ENCODE data around the gene DUOX2.

Gene DUOX2
- 0 to 0.16 (median 0) reads per million in 3 experiments for total RNA-seq

GRCh38 chr15:45114076-45114750, at the start of gene DUOX2, which contains the start of gene DUOXA2:
TSS of gene DUOX2 (minus strand) at chr15:45114172. CDS start at chr15:45113411, 761 bp downstream.
TSS of gene DUOXA2 (plus strand) at chr15:45114326. CDS start at chr15:45114606, 280 bp downstream.
- no peak for DNase-seq

GRCh38 chr15:45163508-45163856, 49.5 kb upstream of the DUOX2 start:
- DNase-seq, result no peak

- DNase-seq, result peak; percentile 36
Observed at GRCh38 chr15:45162771-45163507, 49.0 kb upstream of the DUOX2 start.

DNA sequence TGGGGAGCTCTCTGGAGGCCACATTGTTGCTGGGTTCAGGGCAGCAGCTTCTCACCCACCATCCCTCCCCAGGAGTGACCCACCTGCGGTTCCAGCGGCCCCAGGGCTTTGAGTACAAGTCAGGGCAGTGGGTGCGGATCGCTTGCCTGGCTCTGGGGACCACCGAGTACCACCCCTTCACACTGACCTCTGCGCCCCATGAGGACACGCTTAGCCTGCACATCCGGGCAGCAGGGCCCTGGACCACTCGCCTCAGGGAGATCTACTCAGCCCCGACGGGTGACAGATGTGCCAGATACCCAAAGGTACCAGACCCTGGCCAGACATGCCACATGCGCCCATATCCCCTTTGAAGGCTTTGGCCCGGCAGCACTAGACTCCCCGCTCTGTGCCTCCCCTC, 47.7 kb upstream of the DUOX2 start:
- no peak for DNase-seq

DNA sequence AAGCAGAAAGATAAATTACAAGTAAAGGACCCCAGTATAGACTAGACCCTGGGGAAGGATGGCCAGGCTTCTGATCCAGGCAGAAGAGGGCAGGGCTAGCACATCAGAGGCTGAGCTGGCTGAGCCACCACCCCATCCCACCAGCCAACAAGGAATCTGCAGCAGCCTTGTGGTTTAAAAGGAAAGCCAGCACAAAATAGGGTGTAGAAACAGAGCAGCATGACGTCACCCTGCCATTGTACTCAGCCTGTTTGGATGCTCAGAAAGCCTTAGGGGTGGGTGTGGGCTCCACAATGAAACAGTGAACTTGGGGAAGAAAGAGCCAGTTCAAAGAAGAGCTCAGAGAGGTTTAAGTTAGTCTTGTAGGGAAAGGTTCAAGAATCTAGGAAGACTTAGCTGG, 44.0 kb upstream of the DUOX2 start:
- no peak for DNase-seq

GRCh38 chr15:45156744-45157455, 42.9 kb upstream of the DUOX2 start:
- no peak for DNase-seq

- no peak for DNase-seq
Observed at GRCh38 chr15:45155739-45156138, 41.8 kb upstream of the DUOX2 start.

- DNase-seq, result no peak
Observed at GRCh38 chr15:45151998-45152828, 38.2 kb upstream of the DUOX2 start.

GRCh38 chr15:45150997-45151396, 37.0 kb upstream of the DUOX2 start:
- no peak for DNase-seq

DNA sequence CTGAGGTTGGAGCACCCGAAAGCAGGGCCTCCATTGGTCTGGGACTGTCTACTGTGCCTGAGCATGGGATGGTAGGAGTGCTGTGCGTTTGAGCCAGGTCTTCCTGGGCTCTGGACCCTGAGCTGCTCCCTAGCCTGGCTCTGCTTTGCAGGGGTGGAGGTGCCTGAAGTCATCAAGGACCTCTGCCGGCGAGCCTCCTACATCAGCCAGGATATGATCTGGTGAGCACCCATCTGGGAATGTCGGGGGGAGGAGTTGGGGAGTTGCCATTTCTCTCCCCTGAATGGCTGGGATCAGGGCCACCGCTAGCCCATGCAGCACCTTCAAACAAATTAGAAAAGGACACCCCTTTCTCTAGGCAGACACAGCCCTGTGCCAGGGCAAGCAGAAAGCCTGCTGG, 36.5 kb upstream of the DUOX2 start:
- DNase-seq, result no peak

GRCh38 chr15:45149060-45149459, 35.1 kb upstream of the DUOX2 start:
- DNase-seq, result no peak

DNA sequence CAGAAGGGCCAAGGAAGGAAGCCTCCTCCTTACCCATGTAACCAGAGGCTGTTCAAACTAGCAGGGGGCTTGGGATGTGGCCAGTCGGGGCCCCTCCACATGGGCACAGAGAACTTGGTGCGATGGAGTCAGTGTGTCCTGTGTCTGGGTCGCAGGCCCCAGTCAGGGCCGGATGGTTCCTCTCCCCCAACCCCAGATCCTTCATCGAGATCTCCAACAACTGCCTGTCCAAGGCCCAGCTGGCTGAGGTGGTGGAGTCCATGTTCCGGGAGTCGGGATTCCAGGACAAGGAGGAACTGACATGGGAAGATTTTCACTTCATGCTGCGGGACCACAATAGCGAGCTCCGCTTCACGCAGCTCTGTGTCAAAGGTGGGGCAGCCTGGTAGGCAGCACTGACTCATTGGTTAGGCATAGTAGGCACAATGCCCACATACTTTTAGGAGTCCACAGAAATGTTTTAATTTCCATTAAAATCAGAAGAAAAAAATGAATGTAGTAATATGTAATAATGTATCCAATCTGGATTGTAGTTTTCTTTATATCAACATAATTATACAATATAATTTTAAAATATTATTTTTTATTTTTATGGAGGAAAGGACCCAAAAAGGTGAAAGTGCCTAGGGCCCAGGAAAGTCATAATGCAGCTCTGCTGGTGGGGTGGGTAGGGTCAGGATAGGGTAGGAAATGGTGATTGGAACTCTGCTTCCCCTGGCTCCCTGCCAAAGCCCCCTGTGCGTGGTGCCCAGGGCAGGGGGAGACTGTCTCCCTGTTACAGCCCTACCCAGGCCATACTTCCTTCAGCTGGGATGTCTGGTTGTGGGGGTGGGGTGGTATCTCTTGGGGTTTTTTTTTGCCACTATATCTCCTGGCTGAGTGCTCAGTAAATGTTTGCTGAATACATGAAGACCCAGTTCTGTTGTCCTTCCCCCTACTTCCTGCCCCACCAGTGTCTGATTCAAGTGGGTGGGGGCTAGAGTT, 34.4 kb upstream of the DUOX2 start:
- DNase-seq, result no peak

DNA sequence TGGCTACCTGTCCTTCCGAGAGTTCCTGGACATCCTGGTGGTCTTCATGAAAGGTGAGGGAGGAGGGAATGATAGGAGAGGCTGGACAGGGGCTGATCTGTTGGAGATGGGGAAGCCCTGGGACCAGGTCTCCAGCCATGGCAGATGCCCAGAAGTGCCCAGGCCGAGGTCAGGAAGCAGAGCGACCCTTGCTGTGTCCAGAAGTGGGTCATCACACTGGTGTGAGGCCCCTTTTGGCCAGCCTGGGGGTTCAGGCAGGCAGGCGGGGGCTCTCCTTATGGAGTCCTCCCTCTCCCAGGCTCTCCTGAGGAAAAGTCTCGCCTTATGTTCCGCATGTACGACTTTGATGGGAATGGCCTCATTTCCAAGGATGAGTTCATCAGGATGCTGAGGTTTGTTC, 33.6 kb upstream of the DUOX2 start:
- DNase-seq, result no peak

GRCh38 chr15:45146405-45146804, 32.4 kb upstream of the DUOX2 start:
- no peak for DNase-seq

GRCh38 chr15:45144775-45145174, 30.8 kb upstream of the DUOX2 start:
- DNase-seq, result no peak

- DNase-seq, result no peak
Observed at GRCh38 chr15:45143946-45144345, 30.0 kb upstream of the DUOX2 start.

DNA sequence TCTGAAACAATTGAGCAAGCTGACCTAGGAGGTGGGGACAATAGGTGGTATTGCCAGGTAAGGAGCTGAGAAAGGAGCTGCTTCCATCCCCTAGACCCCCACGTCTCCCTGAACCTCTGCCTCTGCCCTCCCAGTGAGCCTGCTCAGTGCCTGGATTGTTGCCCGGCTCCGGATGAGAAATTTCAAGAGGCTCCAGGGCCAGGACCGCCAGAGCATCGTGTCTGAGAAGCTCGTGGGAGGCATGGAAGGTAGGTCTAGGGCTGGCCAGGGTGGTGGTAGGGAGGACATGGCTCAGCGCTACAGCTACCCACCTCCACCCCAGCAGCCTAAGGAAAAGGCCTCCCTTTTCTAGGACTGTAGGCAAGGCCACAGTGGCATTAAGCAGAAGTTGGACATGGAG, 29.1 kb upstream of the DUOX2 start:
- no peak for DNase-seq

DNA sequence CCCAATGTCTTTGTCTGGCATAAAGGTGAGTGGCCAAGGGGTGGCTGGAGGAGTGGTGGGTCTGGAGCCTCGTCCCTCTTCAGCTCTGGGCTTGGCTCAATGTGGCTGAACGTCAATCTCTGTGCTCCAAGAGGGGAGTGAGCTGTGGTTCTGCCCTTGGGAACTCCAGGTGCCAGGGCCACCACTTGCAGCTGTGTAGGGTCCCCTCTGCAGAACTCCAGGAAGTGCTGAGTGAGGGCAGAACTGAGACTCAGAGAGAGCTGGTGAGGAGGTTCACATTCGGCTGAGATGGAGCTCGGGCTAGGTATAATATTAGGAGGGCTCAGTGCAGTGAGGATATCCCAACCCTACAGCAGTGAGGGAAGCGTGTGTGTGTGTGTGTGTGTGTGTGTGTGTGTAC, 27.4 kb upstream of the DUOX2 start:
- no peak for DNase-seq

DNA sequence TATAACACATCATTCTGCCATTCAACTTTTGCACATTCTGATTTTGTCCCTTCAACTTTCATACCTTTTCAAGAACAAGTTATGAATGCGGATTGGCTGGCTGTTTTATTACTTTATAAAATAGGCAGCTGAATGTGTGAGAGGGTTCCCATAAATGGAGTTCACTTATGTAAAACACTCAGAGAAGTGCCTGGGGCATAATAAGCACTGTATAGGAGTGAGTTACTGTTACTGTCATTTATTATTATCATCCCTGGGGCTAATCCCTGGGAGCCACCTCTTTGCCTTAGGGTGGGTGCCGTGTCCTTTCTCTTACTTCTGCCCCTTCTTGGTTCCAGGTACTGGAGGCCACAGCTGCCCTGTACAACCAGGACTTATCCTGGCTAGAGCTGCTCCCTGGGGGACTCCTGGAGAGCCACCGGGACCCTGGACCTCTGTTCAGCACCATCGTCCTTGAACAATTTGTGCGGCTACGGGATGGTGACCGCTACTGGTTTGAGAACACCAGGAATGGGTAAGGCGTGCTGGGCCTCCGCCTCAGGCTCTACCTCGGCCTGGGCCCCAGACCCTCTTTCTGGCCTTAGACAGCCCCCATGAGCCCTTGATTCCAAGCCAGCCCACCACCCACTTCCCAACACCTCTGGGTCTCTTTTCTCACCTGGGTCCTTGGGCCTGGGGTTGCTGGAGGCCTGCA, 26.7 kb upstream of the DUOX2 start:
- DNase-seq, result no peak

GRCh38 chr15:45139770-45140169, 25.8 kb upstream of the DUOX2 start:
- no peak for DNase-seq
